GM12878 (cell line): ENCODE results near the gene C19orf38. TPM values are rescaled to one million over a fixed set of nuclear protein-coding genes. Genes with fewer than 3 reads are reported as not detected.

Experiments
- ATAC-seq: fragments of 200-7000 bp; cut with Tn5 transposase; 3 replicates; pipeline ENCODE4 v1.9.1; 2020; ENCODE audit warnings: mild to moderate bottlenecking, moderate library complexity
- BruUV-seq: library from RNA; stranded (reverse); fragments of 400-500 nt; replicated peaks from 2 replicates; lab custom pipeline; 2021; lab: Mats Ljungman, UMichigan
- CTCF ChIA-PET: fragments of 300-600 bp; sonication (Branson Sonifier 250); formaldehyde crosslinking; extraction: SDS; loops from one replicate; lab custom pipeline; 2021; ENCODE audit warnings: inconsistent platforms; lab: Yijun Ruan, JAX
- POLR2A ChIA-PET: fragments of 350-600 bp; formaldehyde crosslinking; extraction: SDS; loops from one replicate; lab custom pipeline; 2021; ENCODE audit warnings: inconsistent platforms; lab: Charles Lee
- RAD21 ChIA-PET: fragments of 300-600 bp; sonication (Branson Sonifier 250); formaldehyde crosslinking; loops from one replicate; lab custom pipeline; 2023; ENCODE audit warnings: antibody characterized with exemption; ENCODE audit not compliant: unreplicated experiment; lab: Charles Lee
- SMC1A ChIA-PET: fragments of 300-600 bp; sonication (Branson Sonifier 250); formaldehyde crosslinking; loops from one replicate; lab custom pipeline; 2023; ENCODE audit not compliant: unreplicated experiment, uncharacterized antibody; lab: Charles Lee
- DNase-seq: peaks from one replicate; pipeline ENCODE4 v3.0.0-alpha.2; 2011; ENCODE audit warnings: low read depth, low spot score
- FAIRE-seq: peaks from 3 replicates; lab custom pipeline; 2011; peaks lifted over from hg19 to GRCh38; lab: Jason Lieb, UNC
- H2AFZ ChIP-seq: 2 replicates; pipeline ENCODE4 v1.6.0; 2011; ENCODE audit warnings: low read depth, low read length, control low read depth; ENCODE audit not compliant: control insufficient read depth
- H3K27ac ChIP-seq: 2 replicates; pipeline ENCODE4 v1.5.1; 2011; ENCODE audit warnings: control low read depth; ENCODE audit not compliant: control insufficient read depth, insufficient read depth
- H3K27me3 ChIP-seq, 2 experiments: replicated peaks in 1 of 2; 2 replicates each; pipeline versions ENCODE4 v1.6.0 to v1.6.1; 2011; ENCODE audit warnings: low read length in 1 of 2; ENCODE audit not compliant: control insufficient read depth in 2 of 2, insufficient read depth in 2 of 2
- H3K36me3 ChIP-seq, 2 experiments: 2 replicates each; pipeline ENCODE4 v1.5.1; 2011; ENCODE audit warnings: low read length in 1 of 2; ENCODE audit not compliant: control insufficient read depth in 2 of 2, insufficient read depth in 2 of 2
- H3K4me1 ChIP-seq: 2 replicates; pipeline ENCODE4 v1.6.1; 2011; ENCODE audit warnings: mild to moderate bottlenecking, low read length, moderate library complexity, mixed read lengths; ENCODE audit not compliant: control insufficient read depth, insufficient read depth
- H3K4me2 ChIP-seq: 2 replicates; pipeline ENCODE4 v1.6.0; 2011; ENCODE audit warnings: control low read depth; ENCODE audit not compliant: control insufficient read depth, insufficient read depth
- H3K4me3 ChIP-seq: fragments of 200-600 bp; sonication (generic); 2 replicates; pipeline ENCODE4 v1.5.1; 2016
- H3K79me2 ChIP-seq: 2 replicates; pipeline ENCODE4 v1.6.0; 2011; ENCODE audit warnings: low read length; ENCODE audit not compliant: control insufficient read depth, insufficient read depth
- H3K9ac ChIP-seq: 2 replicates; pipeline ENCODE4 v1.8.0; 2011; ENCODE audit warnings: low read length, control low read depth, mixed read lengths; ENCODE audit not compliant: control insufficient read depth, insufficient read depth
- H3K9me3 ChIP-seq: replicated peaks from 3 replicates; pipeline ENCODE4 v1.5.1; 2011; ENCODE audit warnings: mild to moderate bottlenecking, low read length; ENCODE audit not compliant: control insufficient read depth, insufficient read depth
- H4K20me1 ChIP-seq: 2 replicates; pipeline ENCODE4 v1.6.0; 2011; ENCODE audit not compliant: control insufficient read depth, insufficient read depth
- BCL3 ChIP-seq: IDR thresholded peaks from 2 replicates; pipeline ENCODE4 v1.6.1; 2011; ENCODE audit warnings: borderline replicate concordance, low read depth, mild to moderate bottlenecking, moderate library complexity, low read length; ENCODE audit not compliant: insufficient read depth, poor library complexity, severe bottlenecking
- CBX3 ChIP-seq: fragments of 200-600 bp; sonication (generic); IDR thresholded peaks from 2 replicates; pipeline ENCODE4 v1.6.1; 2016; ENCODE audit warnings: low read depth, borderline replicate concordance
- CHD4 ChIP-seq: fragments of 200-600 bp; sonication (generic); IDR thresholded peaks from 2 replicates; pipeline ENCODE4 v1.6.1; 2016; ENCODE audit warnings: mild to moderate bottlenecking
- IKZF1 ChIP-seq: fragments of 450-650 bp; conservative IDR thresholded peaks from 2 replicates; pipeline ENCODE4 v1.6.1; 2017; ENCODE audit warnings: antibody characterized with exemption, mild to moderate bottlenecking
- IKZF2 ChIP-seq, 2 experiments: fragments of 450-650 bp; IDR thresholded peaks; 2 replicates each; pipeline ENCODE4 v1.6.1; 2017; ENCODE audit warnings: mild to moderate bottlenecking in 2 of 2, moderate library complexity in 2 of 2
- LARP7 ChIP-seq: fragments of 450-650 bp; IDR thresholded peaks from 2 replicates; pipeline ENCODE4 v1.6.1; 2017; ENCODE audit warnings: mild to moderate bottlenecking
- MEF2B ChIP-seq: fragments of 450-650 bp; IDR thresholded peaks from 2 replicates; pipeline ENCODE4 v1.6.1; 2018; ENCODE audit warnings: mild to moderate bottlenecking, moderate library complexity; ENCODE audit not compliant: partially characterized antibody, poor library complexity, severe bottlenecking
- NFIC ChIP-seq: IDR thresholded peaks from 2 replicates; pipeline ENCODE4 v1.6.1; 2012; ENCODE audit warnings: low read depth, mild to moderate bottlenecking, inconsistent platforms, low read length, moderate library complexity
- PAX5 ChIP-seq: IDR thresholded peaks from 2 replicates; pipeline ENCODE4 v1.6.1; 2011; ENCODE audit warnings: low read depth, low read length, borderline replicate concordance
- PKNOX1 ChIP-seq: fragments of 450-650 bp; IDR thresholded peaks from 2 replicates; pipeline ENCODE4 v1.6.1; 2016; ENCODE audit warnings: mild to moderate bottlenecking
- RB1 ChIP-seq: fragments of 450-650 bp; formaldehyde crosslinking; IDR thresholded peaks from 2 replicates; pipeline ENCODE4 v1.6.1; 2017; ENCODE audit warnings: mild to moderate bottlenecking, borderline replicate concordance
- RELA ChIP-seq: fragments of 450-650 bp; IDR thresholded peaks from 2 replicates; pipeline ENCODE4 v1.8.0; 2014; ENCODE audit warnings: borderline replicate concordance; ENCODE audit not compliant: partially characterized antibody
- TCF12 ChIP-seq: IDR thresholded peaks from 2 replicates; pipeline ENCODE4 v1.6.1; 2011; ENCODE audit warnings: low read depth, mild to moderate bottlenecking, low read length
- ZNF217 ChIP-seq: fragments of 450-650 bp; IDR thresholded peaks from 2 replicates; pipeline ENCODE4 v1.6.1; 2017; ENCODE audit warnings: antibody characterized with exemption, mild to moderate bottlenecking
- WGBS: methylation state at CpG from one replicate; pipeline ENCODE4 v1.1.6; 2016; ENCODE audit warnings: low lambda C conversion rate; ENCODE audit not compliant: insufficient replicate concordance, insufficient coverage; ENCODE audit errors: missing lambda C conversion rate; 5-methylcytosine and 5-hydroxymethylcytosine counted together
- in situ Hi-C: fragments of 300-500 bp; cut with MboI; formaldehyde crosslinking; loops from 9 replicates; pipeline ENCODE4 v1.14.3; 2018; ENCODE audit warnings: mixed read lengths
- intact Hi-C: fragments of 100-400 bp; cut with micrococcal nuclease; formaldehyde crosslinking; loops from one replicate; pipeline ENCODE4 v1.14.2; 2022; ENCODE audit not compliant: unreplicated experiment
- polyA plus RNA-seq, 11 experiments: library from polyadenylated mRNA; depleted of rRNA in 4 of 11; unstranded in 6 of 11; stranded (reverse) in 5 of 11; fragments of >200 nt; fragmentation: Nextera tagmentation in 4 of 11; fragmentation: Illumina TruSeq in 1 of 11; extraction: Ambion mirVana in 4 of 11; extraction: Trizol in 1 of 11; gene quantifications; 1 replicate in 1 of 11; 2 replicates in 10 of 11; pipeline versions ENCODE4 v1.2.1 to v1.2.3, GENCODE V29; 2011 to 2016; ENCODE audit warnings: inconsistent platforms in 2 of 11, missing spikeins in 2 of 11, low read depth in 1 of 11
- total RNA-seq, 4 experiments: library from RNA; depleted of rRNA in 3 of 4; stranded (reverse); fragments of >200 nt in 3 of 4; fragmentation: Illumina TruSeq in 1 of 4; extraction: Trizol in 1 of 4; gene quantifications; 2 replicates each; pipeline versions ENCODE4 v1.2.1 to v1.2.3, GENCODE V29; 2013 to 2021
- TF ChIP-seq, protein P1 (sequence below): IDR thresholded peaks from 2 replicates; pipeline ENCODE4 v1.6.1; 2011; ENCODE audit warnings: borderline replicate concordance, low read depth, mild to moderate bottlenecking, moderate library complexity, mixed read lengths, low read length; ENCODE audit not compliant: insufficient read depth; ENCODE audit errors: extremely low read length

The C19orf38 gene
- total and polyA plus RNA-seq, 10 of the 15 experiments (the other 5 are each of a cell fraction or from before 2014, with no cell fraction given) = 2.6 to 7.5 (median 5.0) TPM

- TSS peak; percentile 64 for BruUV-seq
- ATAC-seq (peak; percentile 80), DNase-seq (peak; percentile 79), FAIRE-seq (peak; percentile 95)
- ChIA-PET RAD21 (interaction anchor here (0.8 to 3.4 kb wide), 6 partner anchors 11 to 85 kb away, joined by 3 to 25 read pairs (median 3); no protein-coding TSS in a partner anchor), SMC1A (interaction anchor here (0.8 to 2.8 kb wide), 8 partner anchors 9 to 159 kb away, joined by 3 to 14 read pairs (median 4); partner anchors contain the start of gene DNM2), POLR2A (interaction anchor here (0.6 to 1.1 kb wide), 6 partner anchors 11 to 1056 kb away, joined by 3 to 6 read pairs (median 3); no protein-coding TSS in a partner anchor), CTCF (interaction anchor here (0.6 to 3.5 kb wide), 10 partner anchors 9 to 166 kb away, joined by 3 to 20 read pairs (median 4); partner anchors contain the start of gene DNM2)
- Histone ChIP-seq H3K4me2 (peak overlapping the region; percentile 100), H4K20me1 (no peaks in the 10 kb centered on the region; the same call in 1 of the 2 replicates), H3K36me3 (peaks cover 5 to 6% of the 10 kb centered on the region in 2 experiments), H3K79me2 (peaks cover 91% of the 10 kb centered on the region), H3K4me1 (peaks cover 57% of the 10 kb centered on the region), H2AFZ (no peak overlapping the region), H3K27ac (peak overlapping the region; percentile 97), H3K27me3 (no peaks in the 10 kb centered on the region), H3K4me3 (peak overlapping the region; percentile 60), H3K9ac (peak overlapping the region; percentile 77), H3K9me3 (no peaks in the 10 kb centered on the region)
- in situ Hi-C loops (no loop called here), intact Hi-C loops (loop anchor here (5.0 to 10.0 kb wide), 2 partner anchors 216 to 688 kb away; no protein-coding TSS in a partner anchor)
- under 1% methylated on average over 10 of the region's 10 CpGs for WGBS
- TF ChIP-seq PKNOX1 (peak; percentile 70), BCL3 (peak; percentile 76), MEF2B (peak; percentile 53), TCF12 (peak; percentile 55), LARP7 (no peak; the same call in 1 of the 2 replicates), CBX3 (no peak), PAX5 (peak; percentile 68; the same call in 1 of the 2 replicates), RELA (peak; percentile 57), IKZF1 (peak; percentile 99), ZNF217 (0 out of 2 replicates have a peak, but pooled peaks have one; percentile 31), IKZF2 (IDR thresholded peaks at IDR 0.05) (peak; percentile 98 to 99), CHD4 (no peak), NFIC (peak; percentile 90), RB1 (0 out of 2 replicates have a peak, but pooled peaks have one; percentile 45)
- TF ChIP-seq, protein P1, sequence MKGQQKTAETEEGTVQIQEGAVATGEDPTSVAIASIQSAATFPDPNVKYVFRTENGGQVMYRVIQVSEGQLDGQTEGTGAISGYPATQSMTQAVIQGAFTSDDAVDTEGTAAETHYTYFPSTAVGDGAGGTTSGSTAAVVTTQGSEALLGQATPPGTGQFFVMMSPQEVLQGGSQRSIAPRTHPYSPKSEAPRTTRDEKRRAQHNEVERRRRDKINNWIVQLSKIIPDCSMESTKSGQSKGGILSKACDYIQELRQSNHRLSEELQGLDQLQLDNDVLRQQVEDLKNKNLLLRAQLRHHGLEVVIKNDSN = peak; percentile 55
These were observed 28.4 kb downstream of the C19orf38 start for GRCh38 chr19:10876459-10877240.
